HG03175 (cell line): ENCODE data around the gene GMNN.
"Not testable (repeated sequence)": the region's sequence is repeated elsewhere in the genome, so short reads cannot be mapped to it uniquely, and the experiment has no call there.

ENCODE experiments used
- ATAC-seq: cut with Tn5 transposase; IDR thresholded peaks from one replicate; pipeline ENCODE4 v1.9.1; 2021; ENCODE audit warnings: mild to moderate bottlenecking, moderate library complexity; ENCODE audit not compliant: unreplicated experiment

Gene GMNN

GRCh38 chr6:24761193-24761835 is 13.4 kb upstream of the GMNN start:
- no peak for ATAC-seq

- no peak for ATAC-seq
Observed at GRCh38 chr6:24761851-24762250, 12.9 kb upstream of the GMNN start.

- no peak for ATAC-seq
Observed at GRCh38 chr6:24763578-24763977, 11.2 kb upstream of the GMNN start.

GRCh38 chr6:24764833-24765828 is 9.6 kb upstream of the GMNN start:
- not testable (repeated sequence) for ATAC-seq

GRCh38 chr6:24765968-24766367 is 8.8 kb upstream of the GMNN start:
- not testable (repeated sequence) for ATAC-seq

- peak; percentile 69 for ATAC-seq
Observed at GRCh38 chr6:24766680-24767462, 7.9 kb upstream of the GMNN start.

- no peak for ATAC-seq
Observed at GRCh38 chr6:24768361-24768760, 6.4 kb upstream of the GMNN start.

- ATAC-seq = peak; percentile 4
Observed at GRCh38 chr6:24775520-24776058, 852 bp downstream of the GMNN start.

- no peak for ATAC-seq
Observed at GRCh38 chr6:24777227-24777626, 2.5 kb downstream of the GMNN start.

- ATAC-seq = no peak
Observed at GRCh38 chr6:24778121-24778520, 3.4 kb downstream of the GMNN start.

- no peak for ATAC-seq
Observed at GRCh38 chr6:24778878-24779277, 4.1 kb downstream of the GMNN start.

GRCh38 chr6:24779416-24780016 is 4.8 kb downstream of the GMNN start:
- ATAC-seq = no peak

GRCh38 chr6:24780206-24780605 is 5.5 kb downstream of the GMNN start:
- no peak for ATAC-seq

- ATAC-seq = no peak
Observed at GRCh38 chr6:24788031-24788665, 13.4 kb downstream of the GMNN start.

- no peak for ATAC-seq
Observed at GRCh38 chr6:24795106-24795505, 20.4 kb downstream of the GMNN start.

GRCh38 chr6:24796616-24797290 is 22.0 kb downstream of the GMNN start:
- ATAC-seq = no peak

- no peak for ATAC-seq
Observed at GRCh38 chr6:24797596-24798216, 23.0 kb downstream of the GMNN start.

GRCh38 chr6:24798740-24799540 is 24.2 kb downstream of the GMNN start, which contains the start of gene ARMH2:
Gene ARMH2, minus strand, starts transcription at chr6:24798917. Its CDS starts 60 bp downstream, at chr6:24798857.
- ATAC-seq = no peak
